ENCODE data around the gene CCIN. TPM values are rescaled to one million over a fixed set of nuclear protein-coding genes. Genes with fewer than 3 reads are reported as not detected.
"Not testable (repeated sequence)": the region's sequence is repeated elsewhere in the genome, so short reads cannot be mapped to it uniquely, and the experiment has no call there.

Gene CCIN
- total RNA-seq = not detected

DNA sequence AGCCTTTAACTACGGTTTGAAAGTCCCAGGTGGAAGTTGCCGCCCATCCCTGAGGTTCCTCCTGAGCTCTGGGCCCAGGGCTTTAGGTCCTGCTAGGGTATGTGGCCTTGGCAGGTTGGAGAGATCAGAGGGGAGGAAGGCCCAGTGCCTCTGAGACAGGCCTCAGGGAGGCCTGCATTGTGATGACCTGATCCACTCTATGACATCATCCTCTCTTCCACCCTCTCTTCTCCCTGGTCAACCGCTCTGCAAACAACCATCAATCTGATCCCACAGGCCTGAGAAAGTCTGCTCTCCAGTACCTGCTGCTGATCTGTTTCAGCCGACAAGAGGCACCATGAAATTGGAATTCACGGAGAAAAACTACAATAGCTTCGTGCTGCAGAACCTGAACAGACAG, at the start of gene CCIN:
TSS of gene CCIN (plus strand) at position 223 of the 400 bp plus-strand sequence. CDS start at position 338, 115 bp downstream.
- Mint-ChIP-seq H3K36me3 (ENCODE audit: low read depth) (no peaks in the 10 kb centered on the region), H3K27me3 (ENCODE audit: low read depth) (no peaks in the 10 kb centered on the region), H3K4me1 (ENCODE audit: low read depth) (peaks cover 3% of the 10 kb centered on the region), H3K9me3 (no peaks in the 10 kb centered on the region), H3K4me3 (no peak within 1 kb of the TSS), H3K27ac (no peak within 1 kb of the TSS)
- DNase-seq = no peak
- intact Hi-C loops (cut with micrococcal nuclease) = no loop called here
- CTCF ChIA-PET = interaction anchor here (1.5 to 10.8 kb wide), 3 partner anchors 21 to 68 kb away, joined by 3 to 283 read pairs (median 4); no protein-coding TSS in a partner anchor

- Mint-ChIP-seq H3K4me1 (ENCODE audit: low read depth) (no peaks in the 10 kb centered on the region), H3K27ac (no peak overlapping the region), H3K36me3 (ENCODE audit: low read depth) (peaks cover 6% of the 10 kb centered on the region), H3K4me3 (no peak overlapping the region), H3K27me3 (ENCODE audit: low read depth) (no peaks in the 10 kb centered on the region), H3K9me3 (no peaks in the 10 kb centered on the region)
- no peak for DNase-seq
- CTCF ChIA-PET = interaction anchor here (0.5 to 6.7 kb wide), 3 partner anchors 10 to 53 kb away, joined by 4 to 42 read pairs (median 6); no protein-coding TSS in a partner anchor
- intact Hi-C loops (cut with micrococcal nuclease) = no loop called here
Measured at GRCh38 chr9:36119476-36119875, 49.7 kb upstream of the CCIN start.

GRCh38 chr9:36120705-36121104, 48.5 kb upstream of the CCIN start:
- H3K27me3 Mint-ChIP-seq (ENCODE audit: low read depth) = no peaks in the 10 kb centered on the region
- H3K9me3 Mint-ChIP-seq = no peaks in the 10 kb centered on the region
- DNase-seq = no peak
- peaks cover 6% of the 10 kb centered on the region for H3K36me3 Mint-ChIP-seq (ENCODE audit: low read depth)
- H3K27ac Mint-ChIP-seq = no peak overlapping the region
- H3K4me3 Mint-ChIP-seq = no peak overlapping the region
- intact Hi-C loops (cut with micrococcal nuclease) = no loop called here
- CTCF ChIA-PET = interaction anchor here (6.7 kb wide), 1 partner anchor 17 kb away, joined by 42 read pairs; no protein-coding TSS in a partner anchor
- H3K4me1 Mint-ChIP-seq (ENCODE audit: low read depth) = peaks cover 5% of the 10 kb centered on the region

DNA sequence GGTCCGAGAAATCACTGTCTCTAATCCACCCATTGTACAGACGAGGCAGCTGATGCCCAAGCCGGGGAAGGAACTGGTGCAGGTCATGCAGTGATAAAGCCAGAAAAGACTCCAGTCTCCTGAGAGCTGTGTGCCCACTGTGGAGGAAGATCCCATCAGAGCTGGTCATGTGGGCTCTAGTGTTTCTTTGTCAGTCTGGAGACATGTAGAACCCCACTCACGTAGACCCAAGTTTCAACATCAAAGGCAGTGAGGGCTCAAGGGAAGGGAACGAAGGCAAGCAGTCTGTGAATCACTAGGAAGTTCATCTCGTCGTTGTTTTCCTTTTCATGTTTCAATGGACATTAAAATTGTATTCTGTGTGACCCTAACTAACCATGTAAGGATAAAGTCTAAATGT, 47.2 kb upstream of the CCIN start:
- H3K36me3 Mint-ChIP-seq (ENCODE audit: low read depth) = peaks cover 6% of the 10 kb centered on the region
- no peak overlapping the region for H3K4me3 Mint-ChIP-seq
- H3K27me3 Mint-ChIP-seq (ENCODE audit: low read depth) = no peaks in the 10 kb centered on the region
- intact Hi-C loops (cut with micrococcal nuclease) = no loop called here
- DNase-seq = no peak
- peaks cover 5% of the 10 kb centered on the region for H3K4me1 Mint-ChIP-seq (ENCODE audit: low read depth)
- H3K27ac Mint-ChIP-seq = no peak overlapping the region
- no peaks in the 10 kb centered on the region for H3K9me3 Mint-ChIP-seq
- CTCF ChIA-PET = no interaction called here

DNA sequence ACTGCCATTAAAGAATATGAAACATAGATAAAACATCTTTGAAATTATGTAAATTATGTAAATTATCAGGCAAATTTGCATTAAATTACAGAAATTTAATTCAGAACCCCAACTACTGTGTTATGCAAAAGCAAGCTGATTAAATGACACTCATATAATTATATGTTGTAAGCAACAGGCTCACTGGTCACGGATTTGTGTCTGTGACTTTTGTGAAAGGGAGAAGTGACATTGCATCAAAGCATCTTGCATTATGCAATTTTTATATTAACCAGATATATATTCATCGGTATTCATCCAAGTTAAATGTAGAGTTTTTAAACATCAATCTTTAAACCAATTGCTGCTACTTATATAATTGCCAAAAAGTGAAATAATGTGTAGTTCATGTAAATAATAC, 45.7 kb upstream of the CCIN start:
- no peak for DNase-seq
- H3K27ac Mint-ChIP-seq = no peak overlapping the region
- peaks cover 6% of the 10 kb centered on the region for H3K36me3 Mint-ChIP-seq (ENCODE audit: low read depth)
- CTCF ChIA-PET = interaction anchor here (1.0 to 1.6 kb wide), 3 partner anchors 9 to 43 kb away, joined by 3 to 9 read pairs (median 3); partner anchors contain the start of gene GLIPR2
- H3K4me1 Mint-ChIP-seq (ENCODE audit: low read depth) = peaks cover 15% of the 10 kb centered on the region
- H3K27me3 Mint-ChIP-seq (ENCODE audit: low read depth) = no peaks in the 10 kb centered on the region
- no peaks in the 10 kb centered on the region for H3K9me3 Mint-ChIP-seq
- H3K4me3 Mint-ChIP-seq = no peak overlapping the region
- intact Hi-C loops (cut with micrococcal nuclease) = no loop called here

DNA sequence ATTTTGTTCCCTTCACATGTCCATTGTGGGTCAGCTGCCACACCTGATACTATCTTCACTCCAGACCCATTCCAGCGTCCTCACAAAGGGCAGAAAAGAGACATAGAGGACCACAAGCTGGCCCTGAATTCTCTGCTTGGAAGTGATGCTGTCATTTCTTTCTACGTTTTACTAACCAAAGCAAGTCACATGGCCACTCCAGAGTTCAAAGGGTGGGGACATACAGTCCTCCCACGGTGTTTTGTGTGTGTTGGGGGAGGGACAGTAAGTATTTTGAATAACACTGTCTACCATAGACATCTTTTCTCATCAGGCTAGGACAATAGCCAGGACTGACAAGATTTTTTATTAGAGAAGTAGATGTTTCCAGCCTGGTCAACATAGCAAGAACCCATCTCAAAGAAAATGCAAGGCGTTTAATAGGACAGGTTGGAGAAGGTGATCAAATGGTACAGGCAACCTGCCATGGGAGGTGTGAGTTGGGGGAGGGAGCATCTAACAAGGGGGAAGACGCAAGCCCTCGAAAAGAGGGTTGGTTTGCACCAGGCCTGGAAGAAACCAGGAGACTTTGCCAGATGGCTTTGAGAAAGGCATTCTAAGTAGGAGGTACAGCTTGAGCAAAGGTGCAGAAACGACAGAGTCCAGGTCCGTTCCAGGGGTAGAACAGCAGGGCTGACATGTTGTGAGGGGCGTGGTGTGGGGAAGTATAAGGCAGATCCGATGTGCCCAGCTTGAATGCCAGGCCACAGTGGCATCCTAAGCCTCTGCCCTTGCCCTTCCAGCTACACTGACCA, 43.9 kb upstream of the CCIN start:
- intact Hi-C loops (cut with micrococcal nuclease) = no loop called here
- Mint-ChIP-seq H3K4me1 (ENCODE audit: low read depth) (peaks cover 15% of the 10 kb centered on the region), H3K9me3 (no peaks in the 10 kb centered on the region), H3K27me3 (ENCODE audit: low read depth) (no peaks in the 10 kb centered on the region), H3K27ac (no peak overlapping the region), H3K36me3 (ENCODE audit: low read depth) (peaks cover 6% of the 10 kb centered on the region), H3K4me3 (no peak overlapping the region)
- DNase-seq = peak; percentile 24
- CTCF ChIA-PET = interaction anchor here (1.1 to 1.9 kb wide), 5 partner anchors 22 to 45 kb away, joined by 3 to 15 read pairs (median 7); no protein-coding TSS in a partner anchor

DNA sequence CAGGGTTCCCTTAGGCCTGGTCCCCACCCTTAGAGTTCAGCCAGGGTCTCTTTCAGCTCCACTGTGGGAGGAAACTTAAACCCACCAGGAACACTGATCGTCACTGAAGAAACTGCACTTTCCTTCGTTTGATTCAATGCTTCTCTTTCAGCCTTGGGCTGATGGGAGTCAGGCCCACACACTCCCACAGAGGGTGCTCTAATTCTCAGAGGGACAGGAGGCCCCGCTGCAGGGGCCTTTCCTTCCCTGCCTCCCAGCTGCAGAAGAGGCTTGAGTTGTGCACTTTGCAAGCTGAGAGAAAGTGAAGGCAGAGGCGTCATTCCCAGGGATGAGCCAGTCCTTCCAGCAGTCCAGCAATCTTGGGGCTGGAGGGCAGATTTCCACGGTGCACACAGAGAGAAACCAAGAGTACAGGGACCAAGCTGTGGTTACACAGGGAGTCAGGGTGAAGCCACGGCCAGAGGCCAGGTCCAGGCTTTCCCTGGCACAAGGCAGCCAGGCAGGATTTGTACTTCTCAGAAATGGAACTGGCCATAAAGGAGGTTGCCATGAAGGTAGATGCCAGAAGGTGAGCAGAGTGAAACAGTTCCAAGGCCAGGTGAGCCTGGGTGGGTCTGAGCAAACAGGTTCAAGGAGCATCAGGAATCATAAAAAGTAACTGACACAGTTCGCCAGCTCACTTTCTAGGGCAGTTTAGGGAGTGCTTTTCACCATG, 43.0 kb upstream of the CCIN start:
- CTCF ChIA-PET = interaction anchor here (0.7 to 1.9 kb wide), 3 partner anchors 14 to 44 kb away, joined by 3 to 7 read pairs (median 3); no protein-coding TSS in a partner anchor
- no peaks in the 10 kb centered on the region for H3K9me3 Mint-ChIP-seq
- H3K4me1 Mint-ChIP-seq (ENCODE audit: low read depth) = peaks cover 15% of the 10 kb centered on the region
- H3K36me3 Mint-ChIP-seq (ENCODE audit: low read depth) = peaks cover 6% of the 10 kb centered on the region
- no peak overlapping the region for H3K27ac Mint-ChIP-seq
- DNase-seq = no peak
- intact Hi-C loops (cut with micrococcal nuclease) = no loop called here
- H3K27me3 Mint-ChIP-seq (ENCODE audit: low read depth) = no peaks in the 10 kb centered on the region
- no peak overlapping the region for H3K4me3 Mint-ChIP-seq

DNA sequence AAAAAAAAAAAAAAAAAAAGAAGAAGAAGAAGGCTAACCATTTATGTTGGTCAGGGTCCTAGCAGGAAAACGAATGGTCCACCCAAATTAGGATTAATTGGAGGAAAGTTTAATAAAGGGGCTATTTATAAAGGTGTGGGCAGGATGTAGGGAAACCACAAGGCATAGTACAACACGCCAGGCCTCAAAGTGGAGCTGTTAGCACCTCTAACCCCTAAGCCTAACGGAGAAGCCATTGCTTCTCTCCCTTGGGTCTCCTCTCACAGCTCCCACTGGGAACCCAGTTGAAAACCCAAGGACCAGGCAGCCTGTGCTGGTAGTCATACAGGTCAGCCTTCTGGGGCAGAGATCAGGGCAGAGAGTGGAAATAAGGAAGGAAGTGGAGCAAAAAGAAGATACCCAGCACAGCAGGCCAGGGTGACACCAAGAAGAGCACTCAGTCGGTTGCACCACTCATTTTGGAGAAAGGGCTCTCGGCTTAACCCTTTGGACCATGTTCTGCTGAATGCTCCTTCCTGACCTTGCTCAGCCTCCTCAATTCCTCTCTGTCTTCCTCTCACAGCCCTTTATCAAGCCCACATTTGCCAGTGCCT, 41.4 kb upstream of the CCIN start:
- Mint-ChIP-seq H3K27me3 (ENCODE audit: low read depth) (no peaks in the 10 kb centered on the region), H3K4me3 (no peak overlapping the region), H3K4me1 (ENCODE audit: low read depth) (peaks cover 17% of the 10 kb centered on the region), H3K36me3 (ENCODE audit: low read depth) (no peaks in the 10 kb centered on the region), H3K27ac (no peak overlapping the region), H3K9me3 (no peaks in the 10 kb centered on the region)
- intact Hi-C loops (cut with micrococcal nuclease) = no loop called here
- no peak for DNase-seq
- CTCF ChIA-PET = interaction anchor here (0.7 kb wide), 1 partner anchor 380 kb away, joined by 4 read pairs; no protein-coding TSS in a partner anchor

DNA sequence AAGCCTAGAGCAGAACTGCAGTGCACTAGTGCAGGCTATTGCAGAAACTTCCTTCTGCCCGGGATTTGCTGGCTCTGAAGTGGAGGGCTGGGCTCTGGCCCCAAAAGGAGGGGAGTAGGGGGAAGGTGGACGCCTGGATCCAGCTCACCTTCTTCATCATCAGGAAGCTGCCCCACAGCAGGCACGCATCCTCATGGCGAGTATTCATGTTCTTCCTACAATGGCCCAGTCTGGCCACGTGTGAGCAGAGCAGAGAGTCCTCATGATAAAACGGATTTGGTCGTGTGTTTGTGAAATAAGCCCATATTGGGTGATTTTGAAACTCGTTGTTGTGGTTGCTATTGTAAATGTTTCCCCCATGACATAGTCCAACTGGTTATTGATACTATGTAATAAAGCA, 40.8 kb upstream of the CCIN start:
- no peak overlapping the region for H3K27ac Mint-ChIP-seq
- H3K4me1 Mint-ChIP-seq (ENCODE audit: low read depth) = peaks cover 17% of the 10 kb centered on the region
- no peaks in the 10 kb centered on the region for H3K9me3 Mint-ChIP-seq
- H3K36me3 Mint-ChIP-seq (ENCODE audit: low read depth) = no peaks in the 10 kb centered on the region
- no peak for DNase-seq
- CTCF ChIA-PET = no interaction called here
- intact Hi-C loops (cut with micrococcal nuclease) = no loop called here
- H3K27me3 Mint-ChIP-seq (ENCODE audit: low read depth) = no peaks in the 10 kb centered on the region
- H3K4me3 Mint-ChIP-seq = no peak overlapping the region

- Mint-ChIP-seq H3K9me3 (no peaks in the 10 kb centered on the region), H3K4me3 (no peak overlapping the region), H3K27ac (no peak overlapping the region), H3K4me1 (ENCODE audit: low read depth) (peaks cover 17% of the 10 kb centered on the region), H3K27me3 (ENCODE audit: low read depth) (no peaks in the 10 kb centered on the region), H3K36me3 (ENCODE audit: low read depth) (no peaks in the 10 kb centered on the region)
- no peak for DNase-seq
- CTCF ChIA-PET = interaction anchor here (0.6 to 1.9 kb wide), 4 partner anchors 16 to 200 kb away, joined by 3 to 7 read pairs (median 4); no protein-coding TSS in a partner anchor
- intact Hi-C loops (cut with micrococcal nuclease) = no loop called here
Measured at GRCh38 chr9:36129139-36129538, 40.0 kb upstream of the CCIN start.

- H3K36me3 Mint-ChIP-seq (ENCODE audit: low read depth); H3K9me3 Mint-ChIP-seq; H3K27ac Mint-ChIP-seq; H3K27me3 Mint-ChIP-seq (ENCODE audit: low read depth); DNase-seq; H3K4me3 Mint-ChIP-seq: not testable (repeated sequence)
- CTCF ChIA-PET = interaction anchor here (1.5 kb wide), 1 partner anchor 12 kb away, joined by 3 read pairs; no protein-coding TSS in a partner anchor
- peaks cover 14% of the 10 kb centered on the region for H3K4me1 Mint-ChIP-seq (ENCODE audit: low read depth)
- intact Hi-C loops (cut with micrococcal nuclease) = loop anchor here (10.0 kb wide), 1 partner anchor 1467 kb away; the partner anchor contains the start of gene CCL27
Measured at GRCh38 chr9:36131666-36132065, 37.5 kb upstream of the CCIN start.

DNA sequence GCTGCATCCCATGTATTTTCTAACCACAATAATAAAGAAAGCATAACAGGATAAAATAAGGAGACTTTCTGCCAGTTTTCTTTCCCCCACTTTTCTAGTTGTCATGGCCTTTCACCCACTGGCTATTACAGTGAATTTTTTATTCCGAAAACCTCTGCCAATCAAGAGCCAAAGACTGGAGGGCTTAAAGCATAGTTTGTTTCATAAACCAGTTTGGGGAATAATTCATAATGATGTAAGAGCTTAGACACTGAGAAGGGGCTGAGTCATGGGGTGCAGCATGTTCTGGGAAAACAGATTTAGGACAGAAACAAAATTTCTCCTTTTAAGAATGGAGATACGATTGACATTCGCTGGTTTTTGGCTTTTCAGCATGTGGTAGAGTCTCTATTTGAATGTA, 37.1 kb upstream of the CCIN start:
- no peaks in the 10 kb centered on the region for H3K36me3 Mint-ChIP-seq (ENCODE audit: low read depth)
- intact Hi-C loops (cut with micrococcal nuclease) = loop anchor here (10.0 kb wide), 1 partner anchor 1467 kb away; the partner anchor contains the start of gene CCL27
- no peak overlapping the region for H3K4me3 Mint-ChIP-seq
- no peaks in the 10 kb centered on the region for H3K27me3 Mint-ChIP-seq (ENCODE audit: low read depth)
- no peak for DNase-seq
- H3K4me1 Mint-ChIP-seq (ENCODE audit: low read depth) = peaks cover 15% of the 10 kb centered on the region
- no peak overlapping the region for H3K27ac Mint-ChIP-seq
- CTCF ChIA-PET = interaction anchor here (1.5 to 1.8 kb wide), 2 partner anchors 12 to 33 kb away, joined by 3 to 7 read pairs; no protein-coding TSS in a partner anchor
- no peaks in the 10 kb centered on the region for H3K9me3 Mint-ChIP-seq
